GM23338 (cell line): ENCODE results near the gene AMZ1. TPM values are rescaled to one million over a fixed set of nuclear protein-coding genes. Genes with fewer than 3 reads are reported as not detected.

ENCODE experiments used
- ATAC-seq: fragments of 200-7000 bp; cut with Tn5 transposase; 3 replicates; pipeline ENCODE4 v1.9.1; 2020
- DNase-seq: peaks from one replicate; pipeline ENCODE4 v3.0.0-alpha.2; 2015; ENCODE audit warnings: low spot score
- H2AFZ ChIP-seq: fragments of 200-600 bp; sonication (generic); 2 replicates; pipeline ENCODE4 v1.8.0; 2016; ENCODE audit warnings: antibody characterized with exemption, mild to moderate bottlenecking, moderate library complexity
- H3F3A ChIP-seq: fragments of 200-600 bp; sonication (generic); replicated peaks from 2 replicates; pipeline ENCODE4 v1.8.0; 2017; ENCODE audit warnings: antibody characterized with exemption, mixed run types, low read depth
- H3K27ac ChIP-seq: fragments of 200-600 bp; sonication (generic); 2 replicates; pipeline ENCODE4 v1.6.1; 2016; ENCODE audit warnings: low read depth
- H3K27me3 ChIP-seq: fragments of 200-600 bp; sonication (generic); 2 replicates; pipeline ENCODE4 v1.8.0; 2016; ENCODE audit warnings: mild to moderate bottlenecking, mixed run types, moderate library complexity; ENCODE audit not compliant: insufficient read depth
- H3K36me3 ChIP-seq: fragments of 200-600 bp; sonication (generic); 2 replicates; pipeline ENCODE4 v1.8.0; 2016; ENCODE audit warnings: mild to moderate bottlenecking; ENCODE audit not compliant: insufficient read depth
- H3K4me1 ChIP-seq: fragments of 200-600 bp; sonication (generic); 2 replicates; pipeline ENCODE4 v1.8.0; 2016; ENCODE audit warnings: mild to moderate bottlenecking, moderate library complexity; ENCODE audit not compliant: insufficient read depth
- H3K4me2 ChIP-seq: fragments of 200-600 bp; sonication (generic); 2 replicates; pipeline ENCODE4 v1.7.1; 2017; ENCODE audit warnings: mixed run types
- H3K4me3 ChIP-seq: fragments of 200-600 bp; sonication (generic); 2 replicates; pipeline ENCODE4 v1.6.1; 2016; ENCODE audit warnings: mixed run types
- H3K79me2 ChIP-seq: fragments of 200-600 bp; sonication (generic); replicated peaks from 2 replicates; pipeline ENCODE4 v1.8.0; 2017; ENCODE audit warnings: mild to moderate bottlenecking; ENCODE audit not compliant: insufficient read depth
- H3K9me2 ChIP-seq: fragments of 200-600 bp; sonication (generic); 2 replicates; pipeline ENCODE4 v1.8.0; 2017; ENCODE audit not compliant: insufficient read depth
- H4K20me1 ChIP-seq: fragments of 200-600 bp; sonication (generic); replicated peaks from 2 replicates; pipeline ENCODE4 v1.8.0; 2017; ENCODE audit warnings: mild to moderate bottlenecking; ENCODE audit not compliant: insufficient read depth
- H3K27ac Mint-ChIP-seq: 2 replicates; pipeline ENCODE4 v1.8.0; 2020; ENCODE audit warnings: inconsistent platforms, mild to moderate bottlenecking, moderate library complexity, mixed read lengths
- H3K27me3 Mint-ChIP-seq: 3 replicates; pipeline ENCODE4 v1.8.0; 2022; ENCODE audit warnings: low read depth, mild to moderate bottlenecking, moderate library complexity, mixed read lengths, inconsistent platforms; ENCODE audit not compliant: insufficient read depth, poor library complexity
- H3K36me3 Mint-ChIP-seq: 3 replicates; pipeline ENCODE4 v1.8.0; 2021; ENCODE audit warnings: low read depth, mild to moderate bottlenecking, inconsistent platforms, moderate library complexity, mixed read lengths
- H3K4me1 Mint-ChIP-seq: 3 replicates; pipeline ENCODE4 v1.8.0; 2020; ENCODE audit warnings: mild to moderate bottlenecking, inconsistent platforms, mixed read lengths
- H3K4me3 Mint-ChIP-seq: 3 replicates; pipeline ENCODE4 v1.8.0; 2021; ENCODE audit warnings: moderate library complexity, mild to moderate bottlenecking, inconsistent platforms, mixed read lengths
- H3K9me3 Mint-ChIP-seq: 3 replicates; pipeline ENCODE4 v1.8.0; 2020; ENCODE audit warnings: moderate library complexity, mild to moderate bottlenecking, inconsistent platforms, mixed read lengths
- CREB1 ChIP-seq: fragments of 250-450 bp; sonication (Bioruptor Pico); IDR thresholded peaks from 2 replicates; pipeline ENCODE4 v1.5.0; 2020; ENCODE audit warnings: low read depth, mild to moderate bottlenecking, moderate library complexity
- ETS1 ChIP-seq: IDR thresholded peaks from 2 replicates; pipeline ENCODE4 v1.6.1; 2016; ENCODE audit warnings: antibody characterized with exemption
- EZH2 ChIP-seq: fragments of 200-600 bp; sonication (generic); IDR thresholded peaks from one replicate; pipeline ENCODE4 v1.8.0; 2017; ENCODE audit warnings: antibody characterized with exemption, mild to moderate bottlenecking, low read depth; ENCODE audit not compliant: unreplicated experiment
- EZH2phosphoT487 ChIP-seq: fragments of 200-600 bp; sonication (generic); IDR thresholded peaks from one replicate; pipeline ENCODE4 v1.8.1; 2018; ENCODE audit warnings: antibody characterized with exemption; ENCODE audit not compliant: unreplicated experiment
- JUNB ChIP-seq: IDR thresholded peaks from one replicate; pipeline ENCODE4 v1.6.1; 2016; ENCODE audit warnings: antibody characterized with exemption; ENCODE audit not compliant: unreplicated experiment
- NANOG ChIP-seq: IDR thresholded peaks from 2 replicates; pipeline ENCODE4 v1.6.1; 2016; ENCODE audit warnings: antibody characterized with exemption, borderline replicate concordance
- POLR2AphosphoS5 ChIP-seq: IDR thresholded peaks from 2 replicates; pipeline ENCODE4 v1.6.1; 2016; ENCODE audit warnings: antibody characterized with exemption, low read depth
- STAT1 ChIP-seq: IDR thresholded peaks from one replicate; pipeline ENCODE4 v1.6.1; 2016; ENCODE audit warnings: antibody characterized with exemption; ENCODE audit not compliant: unreplicated experiment
- ZNF114 ChIP-seq: fragments of 250-450 bp; sonication (Bioruptor Pico); IDR thresholded peaks from 2 replicates; pipeline ENCODE4 v1.5.0; 2020; ENCODE audit warnings: mild to moderate bottlenecking, moderate library complexity
- ZNF331 ChIP-seq: fragments of 250-450 bp; sonication (Bioruptor Pico); IDR thresholded peaks from 2 replicates; pipeline ENCODE4 v1.5.0; 2020; ENCODE audit warnings: low read depth, mild to moderate bottlenecking, moderate library complexity
- polyA plus RNA-seq: library from polyadenylated mRNA; unstranded; fragments of >200 nt; fragmentation: Nextera tagmentation; extraction: Ambion mirVana; gene quantifications from 2 replicates; pipeline ENCODE4 v1.2.1, GENCODE V29; 2016
- total RNA-seq: library from RNA; depleted of rRNA; stranded (reverse); fragments of >200 nt; shearing (Covaris generic); gene quantifications from 2 replicates; pipeline ENCODE4 v1.2.3, GENCODE V29; 2014
- TF ChIP-seq, protein P1 (sequence below): IDR thresholded peaks from one replicate; pipeline ENCODE4 v1.6.1; 2018; ENCODE audit warnings: antibody characterized with exemption; ENCODE audit not compliant: unreplicated experiment
- TF ChIP-seq, protein P2 (sequence below), 2 experiments: fragments of 200-600 bp in 1 of 2; sonication (generic) in 1 of 2; conservative IDR thresholded peaks; 2 replicates each; pipeline versions ENCODE4 v1.5.1 to v1.6.1; 2016 to 2017; ENCODE audit warnings: antibody characterized with exemption in 2 of 2, low read depth in 2 of 2, mild to moderate bottlenecking in 2 of 2, moderate library complexity in 1 of 2

AMZ1 gene
- total and polyA plus RNA-seq, 2 experiments from 2014 or later: 0.73 to 4.5 TPM

- TF ChIP-seq, protein P1, sequence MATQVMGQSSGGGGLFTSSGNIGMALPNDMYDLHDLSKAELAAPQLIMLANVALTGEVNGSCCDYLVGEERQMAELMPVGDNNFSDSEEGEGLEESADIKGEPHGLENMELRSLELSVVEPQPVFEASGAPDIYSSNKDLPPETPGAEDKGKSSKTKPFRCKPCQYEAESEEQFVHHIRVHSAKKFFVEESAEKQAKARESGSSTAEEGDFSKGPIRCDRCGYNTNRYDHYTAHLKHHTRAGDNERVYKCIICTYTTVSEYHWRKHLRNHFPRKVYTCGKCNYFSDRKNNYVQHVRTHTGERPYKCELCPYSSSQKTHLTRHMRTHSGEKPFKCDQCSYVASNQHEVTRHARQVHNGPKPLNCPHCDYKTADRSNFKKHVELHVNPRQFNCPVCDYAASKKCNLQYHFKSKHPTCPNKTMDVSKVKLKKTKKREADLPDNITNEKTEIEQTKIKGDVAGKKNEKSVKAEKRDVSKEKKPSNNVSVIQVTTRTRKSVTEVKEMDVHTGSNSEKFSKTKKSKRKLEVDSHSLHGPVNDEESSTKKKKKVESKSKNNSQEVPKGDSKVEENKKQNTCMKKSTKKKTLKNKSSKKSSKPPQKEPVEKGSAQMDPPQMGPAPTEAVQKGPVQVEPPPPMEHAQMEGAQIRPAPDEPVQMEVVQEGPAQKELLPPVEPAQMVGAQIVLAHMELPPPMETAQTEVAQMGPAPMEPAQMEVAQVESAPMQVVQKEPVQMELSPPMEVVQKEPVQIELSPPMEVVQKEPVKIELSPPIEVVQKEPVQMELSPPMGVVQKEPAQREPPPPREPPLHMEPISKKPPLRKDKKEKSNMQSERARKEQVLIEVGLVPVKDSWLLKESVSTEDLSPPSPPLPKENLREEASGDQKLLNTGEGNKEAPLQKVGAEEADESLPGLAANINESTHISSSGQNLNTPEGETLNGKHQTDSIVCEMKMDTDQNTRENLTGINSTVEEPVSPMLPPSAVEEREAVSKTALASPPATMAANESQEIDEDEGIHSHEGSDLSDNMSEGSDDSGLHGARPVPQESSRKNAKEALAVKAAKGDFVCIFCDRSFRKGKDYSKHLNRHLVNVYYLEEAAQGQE: no peak
- TF ChIP-seq NANOG: no peak
- TF ChIP-seq ETS1: no peak
- TF ChIP-seq STAT1: no peak
Measured at GRCh38 chr7:2701832-2702593, 14.0 kb downstream of the AMZ1 start (continued).

GRCh38 chr7:2702594-2702957 lies 14.6 kb downstream of the AMZ1 start:
- Mint-ChIP-seq H3K27me3 (peaks cover 13% of the 10 kb centered on the region), H3K36me3 (no peaks in the 10 kb centered on the region), H3K9me3 (0 out of 3 replicates have a peak, but pooled peaks cover 2% of the 10 kb centered on the region), H3K27ac (no peak overlapping the region), H3K4me3 (no peak overlapping the region), H3K4me1 (peaks cover 11% of the 10 kb centered on the region)
- no peaks in the 10 kb centered on the region; the same call in 1 of the 2 replicates for H4K20me1 ChIP-seq
- H3K9me2 ChIP-seq: no peaks in the 10 kb centered on the region
- H3K4me3 ChIP-seq: no peak overlapping the region
- H3K27ac ChIP-seq: no peak overlapping the region
- H2AFZ ChIP-seq: no peak overlapping the region
- no peaks in the 10 kb centered on the region for H3K36me3 ChIP-seq
- H3K27me3 ChIP-seq: no peaks in the 10 kb centered on the region
- DNase-seq: no peak
- peak; percentile 14; the same call in 2 of the 3 replicates for ATAC-seq
- no peaks in the 10 kb centered on the region for H3K4me1 ChIP-seq
- H3F3A ChIP-seq: no peaks in the 10 kb centered on the region
- no peaks in the 10 kb centered on the region for H3K79me2 ChIP-seq
- H3K4me2 ChIP-seq: no peak overlapping the region
- TF ChIP-seq CREB1 (CRISPR knock-in tag) (no peak), ZNF331 (no peak), EZH2phosphoT487 (no peak), NANOG (no peak), POLR2AphosphoS5 (no peak), ZNF114 (CRISPR knock-in tag) (no peak), ETS1 (no peak), JUNB (no peak), EZH2 (no peak)
- TF ChIP-seq, protein P1: no peak
- TF ChIP-seq, protein P2, sequence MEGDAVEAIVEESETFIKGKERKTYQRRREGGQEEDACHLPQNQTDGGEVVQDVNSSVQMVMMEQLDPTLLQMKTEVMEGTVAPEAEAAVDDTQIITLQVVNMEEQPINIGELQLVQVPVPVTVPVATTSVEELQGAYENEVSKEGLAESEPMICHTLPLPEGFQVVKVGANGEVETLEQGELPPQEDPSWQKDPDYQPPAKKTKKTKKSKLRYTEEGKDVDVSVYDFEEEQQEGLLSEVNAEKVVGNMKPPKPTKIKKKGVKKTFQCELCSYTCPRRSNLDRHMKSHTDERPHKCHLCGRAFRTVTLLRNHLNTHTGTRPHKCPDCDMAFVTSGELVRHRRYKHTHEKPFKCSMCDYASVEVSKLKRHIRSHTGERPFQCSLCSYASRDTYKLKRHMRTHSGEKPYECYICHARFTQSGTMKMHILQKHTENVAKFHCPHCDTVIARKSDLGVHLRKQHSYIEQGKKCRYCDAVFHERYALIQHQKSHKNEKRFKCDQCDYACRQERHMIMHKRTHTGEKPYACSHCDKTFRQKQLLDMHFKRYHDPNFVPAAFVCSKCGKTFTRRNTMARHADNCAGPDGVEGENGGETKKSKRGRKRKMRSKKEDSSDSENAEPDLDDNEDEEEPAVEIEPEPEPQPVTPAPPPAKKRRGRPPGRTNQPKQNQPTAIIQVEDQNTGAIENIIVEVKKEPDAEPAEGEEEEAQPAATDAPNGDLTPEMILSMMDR (conservative IDR thresholded peaks at IDR 0.05; ENCODE audit: low read depth in 2 of 2): no peak
